ENCODE measurements around the gene NDUFS6. TPM values are rescaled to one million over a fixed set of nuclear protein-coding genes. Genes with fewer than 3 reads are reported as not detected.
"Not testable (repeated sequence)": the region's sequence is repeated elsewhere in the genome, so short reads cannot be mapped to it uniquely, and the experiment has no call there.

NDUFS6 gene
- total RNA-seq, 1 donor from 2014 or later: 181 TPM

DNA sequence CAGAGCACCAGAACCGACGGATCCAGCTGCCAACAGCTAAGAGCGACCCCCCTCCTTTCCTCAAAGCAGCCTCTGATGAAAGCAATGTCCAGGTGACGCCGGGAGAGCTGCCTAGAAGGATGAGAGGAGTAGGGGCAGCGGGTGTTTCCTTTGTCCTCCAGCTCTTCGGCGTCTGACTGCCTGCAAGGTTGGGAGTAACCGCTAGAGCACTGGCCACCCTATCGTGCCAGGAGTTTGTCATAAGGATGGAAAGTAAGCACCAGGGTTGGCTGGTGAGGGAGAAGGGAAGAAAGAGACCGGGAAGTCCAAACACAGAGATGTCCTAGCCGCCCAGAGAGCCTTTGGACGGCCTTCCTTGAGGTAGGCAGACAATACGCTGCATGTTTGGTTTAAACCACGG, 12.4 kb upstream of the NDUFS6 start:
- no peak overlapping the region for H3K4me3 ChIP-seq (ENCODE audit: low read depth, low read length)
- no peak for DNase-seq (ENCODE audit: low read depth)
- TF ChIP-seq, protein P1, sequence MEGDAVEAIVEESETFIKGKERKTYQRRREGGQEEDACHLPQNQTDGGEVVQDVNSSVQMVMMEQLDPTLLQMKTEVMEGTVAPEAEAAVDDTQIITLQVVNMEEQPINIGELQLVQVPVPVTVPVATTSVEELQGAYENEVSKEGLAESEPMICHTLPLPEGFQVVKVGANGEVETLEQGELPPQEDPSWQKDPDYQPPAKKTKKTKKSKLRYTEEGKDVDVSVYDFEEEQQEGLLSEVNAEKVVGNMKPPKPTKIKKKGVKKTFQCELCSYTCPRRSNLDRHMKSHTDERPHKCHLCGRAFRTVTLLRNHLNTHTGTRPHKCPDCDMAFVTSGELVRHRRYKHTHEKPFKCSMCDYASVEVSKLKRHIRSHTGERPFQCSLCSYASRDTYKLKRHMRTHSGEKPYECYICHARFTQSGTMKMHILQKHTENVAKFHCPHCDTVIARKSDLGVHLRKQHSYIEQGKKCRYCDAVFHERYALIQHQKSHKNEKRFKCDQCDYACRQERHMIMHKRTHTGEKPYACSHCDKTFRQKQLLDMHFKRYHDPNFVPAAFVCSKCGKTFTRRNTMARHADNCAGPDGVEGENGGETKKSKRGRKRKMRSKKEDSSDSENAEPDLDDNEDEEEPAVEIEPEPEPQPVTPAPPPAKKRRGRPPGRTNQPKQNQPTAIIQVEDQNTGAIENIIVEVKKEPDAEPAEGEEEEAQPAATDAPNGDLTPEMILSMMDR (conservative IDR thresholded peaks at IDR 0.05; ENCODE audit: low read depth, low read length): no peak

- H3K4me3 ChIP-seq (ENCODE audit: low read depth, low read length); DNase-seq (ENCODE audit: low read depth): not testable (repeated sequence)
Observed at GRCh38 chr5:1789438-1789833, 11.8 kb upstream of the NDUFS6 start.

DNA sequence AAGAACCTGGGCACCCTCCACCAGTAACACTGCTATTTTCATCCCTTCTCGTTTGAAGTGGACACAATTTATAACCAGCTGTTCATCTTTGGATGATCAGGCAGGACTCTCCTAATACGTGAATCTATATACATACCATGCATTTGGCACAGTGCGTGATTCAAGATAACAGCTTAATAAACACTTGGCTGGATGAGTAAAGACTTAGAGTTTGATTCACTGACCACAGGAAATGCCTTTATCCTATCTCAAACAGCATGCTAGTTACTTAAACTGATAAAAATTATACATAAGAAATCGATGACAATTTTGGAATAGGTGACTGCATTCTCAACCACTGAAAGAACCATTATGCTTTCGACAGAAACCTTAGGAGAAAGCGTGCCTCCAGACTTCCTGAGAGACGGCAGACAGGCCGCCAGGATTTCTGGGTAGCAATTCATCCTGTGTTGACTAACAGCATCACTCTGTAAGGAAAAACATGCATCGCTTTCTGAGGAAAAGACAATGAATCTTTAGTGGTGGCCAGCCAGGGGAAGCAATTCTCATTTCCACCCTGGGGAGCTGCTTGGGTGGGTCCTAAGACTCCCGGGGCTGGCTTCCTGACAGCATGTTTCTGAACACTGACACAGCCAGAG, 11.3 kb upstream of the NDUFS6 start:
- DNase-seq (ENCODE audit: low read depth): no peak
- no peak overlapping the region for H3K4me3 ChIP-seq (ENCODE audit: low read depth, low read length)
- TF ChIP-seq, protein P1 (conservative IDR thresholded peaks at IDR 0.05; ENCODE audit: low read depth, low read length): no peak

GRCh38 chr5:1791176-1791575, 10.0 kb upstream of the NDUFS6 start:
- DNase-seq (ENCODE audit: low read depth): no peak
- TF ChIP-seq, protein P1 (conservative IDR thresholded peaks at IDR 0.05; ENCODE audit: low read depth, low read length): no peak
- no peak overlapping the region for H3K4me3 ChIP-seq (ENCODE audit: low read depth, low read length)

DNA sequence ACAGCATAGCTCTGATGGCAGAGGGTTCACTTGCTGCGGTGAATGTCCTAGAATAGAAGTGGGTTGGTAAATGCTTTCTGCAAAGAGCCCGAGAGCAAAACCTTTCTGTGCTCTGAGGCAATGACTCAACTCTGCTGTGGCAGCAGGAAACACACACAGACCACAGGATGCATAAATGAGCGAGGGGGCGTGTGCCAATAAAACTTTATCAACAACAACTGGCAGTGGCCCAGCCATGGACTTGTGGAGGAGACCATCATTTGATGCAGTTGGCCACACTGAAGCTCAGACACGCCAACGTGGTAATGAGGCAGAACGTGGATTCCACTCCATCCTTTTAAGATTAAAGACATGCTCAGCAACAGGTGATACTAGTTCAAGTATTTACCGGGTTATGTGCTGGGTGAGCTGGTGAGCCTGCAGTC, 8.4 kb upstream of the NDUFS6 start:
- DNase-seq (ENCODE audit: low read depth): no peak
- TF ChIP-seq, protein P1 (conservative IDR thresholded peaks at IDR 0.05; ENCODE audit: low read depth, low read length): no peak

DNA sequence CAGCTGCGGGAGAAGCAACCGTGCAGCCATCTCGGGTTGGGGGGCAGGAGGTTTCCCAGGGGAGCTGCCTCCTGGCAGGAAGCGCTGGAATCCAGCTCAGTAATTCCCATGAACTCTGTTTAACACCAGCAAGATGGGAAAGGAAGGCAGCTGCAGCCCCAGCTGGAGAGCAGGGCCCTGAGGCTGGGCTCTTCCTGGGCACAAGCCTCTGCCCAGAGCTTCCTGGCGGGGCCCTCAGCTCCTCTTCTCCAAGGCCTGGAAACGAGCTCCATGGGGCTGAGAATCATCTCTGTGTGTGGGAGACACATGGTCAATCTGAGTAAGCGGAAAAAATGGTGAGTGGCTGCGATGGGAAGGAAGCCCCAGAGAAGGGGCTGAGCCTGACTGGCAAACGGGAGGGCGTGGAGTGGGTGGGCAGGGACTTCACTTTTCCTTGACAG, 7.9 kb upstream of the NDUFS6 start:
- TF ChIP-seq, protein P1 (conservative IDR thresholded peaks at IDR 0.05; ENCODE audit: low read depth, low read length): no peak
- no peak overlapping the region for H3K4me3 ChIP-seq (ENCODE audit: low read depth, low read length)
- no peak for DNase-seq (ENCODE audit: low read depth)

More for the DNA sequence above, 8.4 kb upstream of the NDUFS6 start:
- no peak overlapping the region for H3K4me3 ChIP-seq (ENCODE audit: low read depth, low read length)

GRCh38 chr5:1793966-1794900, 7.0 kb upstream of the NDUFS6 start:
- no peak overlapping the region for H3K4me3 ChIP-seq (ENCODE audit: low read depth, low read length)
- TF ChIP-seq, protein P1 (conservative IDR thresholded peaks at IDR 0.05; ENCODE audit: low read depth, low read length): no peak
- DNase-seq (ENCODE audit: low read depth): no peak

Measured in epithelial cell of proximal tubule (primary cell).